Measurements from ENCODE around the gene ARHGAP6. TPM values are rescaled to one million over a fixed set of nuclear protein-coding genes. Genes with fewer than 3 reads are reported as not detected.

The ARHGAP6 gene
- total and polyA plus RNA-seq, 2 of the 4 experiments (the other 2 are of a cell fraction) = 1.4 to 1.8 TPM

DNA sequence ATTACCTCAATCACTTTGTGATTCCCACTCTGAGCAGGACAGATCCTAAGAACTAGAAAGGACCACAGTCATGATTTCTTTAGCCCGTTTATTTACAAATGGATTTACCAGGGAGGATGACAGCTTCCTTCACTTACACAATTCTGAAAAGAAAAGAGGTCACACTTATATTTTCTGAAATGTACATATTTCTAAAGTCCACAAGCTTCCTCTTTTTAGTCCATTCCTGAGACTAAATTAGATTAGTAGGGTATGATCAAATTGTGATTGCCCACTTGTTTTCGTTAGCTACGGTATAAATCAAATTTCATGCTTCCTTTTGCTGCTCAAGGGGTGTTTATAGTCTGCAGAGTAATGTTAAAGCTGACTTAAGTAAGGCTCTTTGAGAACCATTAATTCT lies 380.1 kb downstream of the ARHGAP6 start:
- no peak overlapping the region for H3K14ac ChIP-seq (replicated peaks; ENCODE audit: low read depth, low read length)
- TF ChIP-seq, protein P1, sequence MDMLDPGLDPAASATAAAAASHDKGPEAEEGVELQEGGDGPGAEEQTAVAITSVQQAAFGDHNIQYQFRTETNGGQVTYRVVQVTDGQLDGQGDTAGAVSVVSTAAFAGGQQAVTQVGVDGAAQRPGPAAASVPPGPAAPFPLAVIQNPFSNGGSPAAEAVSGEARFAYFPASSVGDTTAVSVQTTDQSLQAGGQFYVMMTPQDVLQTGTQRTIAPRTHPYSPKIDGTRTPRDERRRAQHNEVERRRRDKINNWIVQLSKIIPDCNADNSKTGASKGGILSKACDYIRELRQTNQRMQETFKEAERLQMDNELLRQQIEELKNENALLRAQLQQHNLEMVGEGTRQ (IDR thresholded peaks at IDR 0.05; ENCODE audit: low read depth, low read length) = no peak
- TF ChIP-seq BHLHE40 (IDR thresholded peaks at IDR 0.05; ENCODE audit: low read depth, low read length) (no peak), NFE2L2 (IDR thresholded peaks at IDR 0.05; ENCODE audit: low read depth, low read length) (no peak), POLR2A (IDR thresholded peaks at IDR 0.05; ENCODE audit: low read depth, low read length) (no peak), SMC3 (IDR thresholded peaks at IDR 0.05; ENCODE audit: low read depth, low read length) (no peak), RFX5 (IDR thresholded peaks at IDR 0.05; ENCODE audit: low read depth, low read length) (no peak), MAFK (IDR thresholded peaks at IDR 0.05; ENCODE audit: low read depth, low read length) (no peak), MXI1 (IDR thresholded peaks at IDR 0.05; ENCODE audit: borderline replicate concordance, low read depth, low read length) (no peak), CHD1 (IDR thresholded peaks at IDR 0.05; ENCODE audit: low read depth, low read length) (no peak), FOS (IDR thresholded peaks at IDR 0.05; ENCODE audit: low read depth, low read length) (no peak), RCOR1 (IDR thresholded peaks at IDR 0.05; ENCODE audit: insufficient replicate concordance, low read length) (no peak), CEBPB (IDR thresholded peaks at IDR 0.05; ENCODE audit: low read depth, low read length) (no peak), MAZ (IDR thresholded peaks at IDR 0.05; ENCODE audit: borderline replicate concordance, low read depth, low read length) (no peak), RAD21 (IDR thresholded peaks at IDR 0.05; ENCODE audit: low read length) (no peak), ELK1 (IDR thresholded peaks at IDR 0.05; ENCODE audit: borderline replicate concordance, low read depth, low read length) (no peak)
- TF ChIP-seq, protein P2, sequence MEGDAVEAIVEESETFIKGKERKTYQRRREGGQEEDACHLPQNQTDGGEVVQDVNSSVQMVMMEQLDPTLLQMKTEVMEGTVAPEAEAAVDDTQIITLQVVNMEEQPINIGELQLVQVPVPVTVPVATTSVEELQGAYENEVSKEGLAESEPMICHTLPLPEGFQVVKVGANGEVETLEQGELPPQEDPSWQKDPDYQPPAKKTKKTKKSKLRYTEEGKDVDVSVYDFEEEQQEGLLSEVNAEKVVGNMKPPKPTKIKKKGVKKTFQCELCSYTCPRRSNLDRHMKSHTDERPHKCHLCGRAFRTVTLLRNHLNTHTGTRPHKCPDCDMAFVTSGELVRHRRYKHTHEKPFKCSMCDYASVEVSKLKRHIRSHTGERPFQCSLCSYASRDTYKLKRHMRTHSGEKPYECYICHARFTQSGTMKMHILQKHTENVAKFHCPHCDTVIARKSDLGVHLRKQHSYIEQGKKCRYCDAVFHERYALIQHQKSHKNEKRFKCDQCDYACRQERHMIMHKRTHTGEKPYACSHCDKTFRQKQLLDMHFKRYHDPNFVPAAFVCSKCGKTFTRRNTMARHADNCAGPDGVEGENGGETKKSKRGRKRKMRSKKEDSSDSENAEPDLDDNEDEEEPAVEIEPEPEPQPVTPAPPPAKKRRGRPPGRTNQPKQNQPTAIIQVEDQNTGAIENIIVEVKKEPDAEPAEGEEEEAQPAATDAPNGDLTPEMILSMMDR (conservative IDR thresholded peaks at IDR 0.05; ENCODE audit: low read depth, low read length) = no peak
- no peak overlapping the region for H3K56ac ChIP-seq (ENCODE audit: extremely low read depth, insufficient read depth, low read length)
- CTCF ChIA-PET = no interaction called here
- H3K27me3 ChIP-seq (ENCODE audit: control insufficient read depth, insufficient read depth, low read length) = no peaks in the 10 kb centered on the region
- no peak overlapping the region for H2BK5ac ChIP-seq (ENCODE audit: low read depth, low read length, poor library complexity, severe bottlenecking)
- H4K8ac ChIP-seq (ENCODE audit: low read depth in 2 of 2, low read length in 2 of 2) = no peak overlapping the region
- no CpG with 5 or more reads among the region's 3 CpGs for WGBS, 2 experiments (ENCODE audit: extremely low coverage in 2 of 2, insufficient read length in 1 of 2)
- H3K4ac ChIP-seq (ENCODE audit: low read depth, low read length) = no peak overlapping the region
- in situ Hi-C loops (cut with MboI; ENCODE audit: low sequenced_read_pairs) = no loop called here
- H3K23ac ChIP-seq (ENCODE audit: low read depth, low read length) = no peak overlapping the region
- DNase-seq (no peak), ATAC-seq (ENCODE audit: low read depth) (no peak)
- no peaks in the 10 kb centered on the region for H3K9me3 ChIP-seq (ENCODE audit: control insufficient read depth, insufficient read depth, low read length)
- H3K79me1 ChIP-seq (ENCODE audit: low read depth in 1 of 2, low read length in 2 of 2) = no peaks in the 10 kb centered on the region
- H2BK15ac ChIP-seq (ENCODE audit: low read depth, low read length) = no peak overlapping the region
- H4K91ac ChIP-seq (ENCODE audit: insufficient read depth, low read depth, low read length) = no peak overlapping the region
- H2BK120ac ChIP-seq (ENCODE audit: low read depth, low read length) = no peak overlapping the region
- BruUV-seq (replicated peaks) = no TSS peak
- no peak overlapping the region for H3K9ac ChIP-seq (ENCODE audit: low read depth, low read length)
- no peak overlapping the region for H2AK5ac ChIP-seq (ENCODE audit: low read depth, low read length)
- no peak overlapping the region for H3K4me2 ChIP-seq (ENCODE audit: low read depth, low read length)
- H3K4me1 ChIP-seq (ENCODE audit: control insufficient read depth, insufficient read depth, low read length) = no peaks in the 10 kb centered on the region
- H4K20me1 ChIP-seq (ENCODE audit: insufficient read depth, low read length) = no peaks in the 10 kb centered on the region
- H3K36me3 ChIP-seq (ENCODE audit: control insufficient read depth, insufficient read depth, low read length) = no peaks in the 10 kb centered on the region
- H3K27ac ChIP-seq (ENCODE audit: insufficient read depth, low read length) = no peak overlapping the region
- no peak overlapping the region for H2AFZ ChIP-seq (replicated peaks; ENCODE audit: low read length, poor library complexity)
- dilution Hi-C loops (cut with HindIII; ENCODE audit: low sequenced_read_pairs, unreplicated experiment) = no loop called here
- H2AK9ac ChIP-seq (replicated peaks; ENCODE audit: low read depth, low read length, poor library complexity) = no peak overlapping the region
- H3K9me1 ChIP-seq (ENCODE audit: insufficient read depth, low read length) = peaks cover 2% of the 10 kb centered on the region
- POLR2A ChIA-PET (ENCODE audit: unreplicated experiment) = no interaction called here
- no peak overlapping the region for H3K4me3 ChIP-seq (ENCODE audit: insufficient read depth, low read depth, low read length)
- no peak overlapping the region for H2BK20ac ChIP-seq (ENCODE audit: low read depth, low read length)
- no peak overlapping the region for H4K5ac ChIP-seq (ENCODE audit: low read depth, low read length)
- intact Hi-C loops (cut with micrococcal nuclease) = no loop called here
- H3K18ac ChIP-seq (ENCODE audit: low read depth, low read length) = no peak overlapping the region
